ENCODE data around the gene FCER2. TPM values are rescaled to one million over a fixed set of nuclear protein-coding genes. Genes with fewer than 3 reads are reported as not detected.

Gene FCER2
- total and polyA plus RNA-seq, 2 of the 13 experiments (the other 11 are each of a cell fraction or from before 2014, with no cell fraction given), result not detected

GRCh38 chr19:7662657-7663056, 39.3 kb downstream of the FCER2 start:
- no peaks in the 10 kb centered on the region for H3K79me2 ChIP-seq (ENCODE audit: insufficient read depth, low read length)
- in situ Hi-C loops (cut with HindIII; ENCODE audit: extremely low pct_ligation_motif_present, low pct_unique_long_range_greater_than_20kb), result no loop called here
- H2AFZ ChIP-seq (ENCODE audit: low read length), result no peak overlapping the region
- ChIA-PET POLR2A (no interaction called here), CTCF (ENCODE audit: low intra/inter-chr PET ratio, low total read pairs) (no interaction called here)
- no peak overlapping the region for H3K9ac ChIP-seq (ENCODE audit: insufficient read depth, low read depth, low read length)
- H3K27me3 ChIP-seq (ENCODE audit: control insufficient read depth in 1 of 2, insufficient read depth in 2 of 2, low read length in 2 of 2), result peaks cover 0 to 3% of the 10 kb centered on the region in 2 experiments; a peak in 2 of 5 replicates
- 58% methylated on average over 14 of the region's 14 CpGs for WGBS (ENCODE audit: low lambda C conversion rate)
- no peaks in the 10 kb centered on the region for H4K20me1 ChIP-seq (ENCODE audit: insufficient read depth, low read length)
- ATAC-seq (no peak), FAIRE-seq (no peak), DNase-seq (ENCODE audit: low spot score) (no peak)
- no peak overlapping the region for H3K4me2 ChIP-seq (ENCODE audit: low read depth, low read length)
- BruUV-seq (replicated peaks), result no TSS peak
- TF ChIP-seq BRF2 (CRISPR knock-in tag; IDR thresholded peaks at IDR 0.05) (no peak), ZBTB42 (CRISPR knock-in tag; IDR thresholded peaks at IDR 0.05) (no peak), ZNF570 (CRISPR knock-in tag; IDR thresholded peaks at IDR 0.05; ENCODE audit: borderline replicate concordance) (no peak), CEBPB (IDR thresholded peaks at IDR 0.05; ENCODE audit: borderline replicate concordance, low read depth, low read length) (no peak), ZNF296 (CRISPR knock-in tag; conservative IDR thresholded peaks at IDR 0.05) (no peak), SP140L (CRISPR knock-in tag; IDR thresholded peaks at IDR 0.05; ENCODE audit: borderline replicate concordance) (no peak), ZFP90 (CRISPR knock-in tag; IDR thresholded peaks at IDR 0.05; ENCODE audit: borderline replicate concordance) (no peak), ZNF724P (CRISPR knock-in tag; IDR thresholded peaks at IDR 0.05; ENCODE audit: borderline replicate concordance) (no peak), ZNF382 (CRISPR knock-in tag; IDR thresholded peaks at IDR 0.05; ENCODE audit: borderline replicate concordance) (no peak), ZNF18 (CRISPR knock-in tag; IDR thresholded peaks at IDR 0.05; ENCODE audit: insufficient replicate concordance) (no peak), ZGPAT (CRISPR knock-in tag; IDR thresholded peaks at IDR 0.05) (no peak), ZNF430 (CRISPR knock-in tag; IDR thresholded peaks at IDR 0.05) (no peak), ZNF564 (CRISPR knock-in tag; IDR thresholded peaks at IDR 0.05) (no peak), YEATS2 (CRISPR knock-in tag; IDR thresholded peaks at IDR 0.05; ENCODE audit: borderline replicate concordance) (no peak)
- intact Hi-C loops (cut with micrococcal nuclease; ENCODE audit: unreplicated experiment), result no loop called here
- H3K4me3 ChIP-seq (replicated peaks in 1 of 3; ENCODE audit: insufficient read depth in 1 of 3, low read depth in 2 of 3, low read length in 3 of 3), result no peak overlapping the region
- no peaks in the 10 kb centered on the region for H3K36me3 ChIP-seq (replicated peaks in 1 of 2; ENCODE audit: control insufficient read depth in 1 of 2, insufficient read depth in 2 of 2, low read length in 2 of 2)
- no peak overlapping the region for H3K27ac ChIP-seq (ENCODE audit: extremely low read length, insufficient read depth, low read length)
- no peaks in the 10 kb centered on the region for H3K9me3 ChIP-seq (ENCODE audit: low read length)
- no peaks in the 10 kb centered on the region for H3K4me1 ChIP-seq (ENCODE audit: insufficient read depth, low read length)
